ENCODE data around the gene FKBP7. TPM values are rescaled to one million over a fixed set of nuclear protein-coding genes. Genes with fewer than 3 reads are reported as not detected.
A peak's percentile ranks its signal among the peaks of the same experiment; 100 is the strongest.

FKBP7 gene
- total and polyA plus RNA-seq, 2 of the 13 experiments (the other 11 are each of a cell fraction or from before 2014, with no cell fraction given): 12.4 to 14.8 TPM

DNA sequence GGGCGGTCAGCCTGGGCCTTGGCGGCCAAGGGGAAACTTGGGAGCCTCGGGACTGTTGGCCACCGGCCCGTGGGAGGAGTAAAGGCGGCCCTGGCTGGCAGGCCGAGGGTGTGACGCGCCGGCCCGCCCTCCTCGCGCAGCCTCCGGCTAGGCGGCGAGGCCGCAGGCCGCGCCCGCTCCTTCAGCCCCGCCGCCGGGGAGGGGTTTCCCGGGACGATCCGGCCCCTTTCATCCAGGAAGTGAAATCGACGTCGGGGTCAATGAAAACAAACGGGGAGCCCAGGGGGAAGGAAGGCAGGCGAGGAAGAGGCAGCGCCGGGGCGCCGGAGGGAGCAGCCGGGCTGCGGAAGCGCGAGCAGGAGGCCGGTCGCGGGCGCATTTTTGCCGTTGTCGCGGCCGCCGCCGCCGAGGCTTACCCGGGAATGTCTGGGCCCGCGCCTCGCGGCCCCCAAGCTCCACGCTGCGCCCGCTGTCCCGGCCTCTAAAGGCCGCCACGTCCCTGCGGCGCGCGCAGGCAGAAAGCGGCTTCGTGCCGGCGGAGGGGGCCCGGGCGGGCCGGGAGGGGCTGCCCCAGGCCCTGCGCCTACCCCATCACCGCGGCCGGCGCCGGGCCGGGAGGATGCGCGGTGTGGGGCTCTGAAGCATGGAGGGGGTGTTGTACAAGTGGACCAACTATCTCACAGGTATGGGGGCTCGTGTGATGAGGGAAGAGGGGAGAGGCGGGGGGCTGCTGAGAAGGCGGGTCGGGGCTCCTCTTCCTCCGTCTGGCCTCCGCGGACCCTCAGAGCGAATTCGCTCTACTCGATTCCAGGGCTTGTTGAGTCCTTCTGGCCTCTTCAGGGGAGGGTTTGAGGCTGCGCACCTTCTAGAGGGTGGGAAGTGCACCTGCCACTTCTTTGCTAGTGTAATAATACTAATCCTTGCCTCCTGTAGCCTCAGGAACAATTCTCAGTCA, 2.1 kb upstream of the FKBP7 start, which contains the start of gene PLEKHA3 (continued):
- TF ChIP-seq HMGXB3 (CRISPR knock-in tag; IDR thresholded peaks at IDR 0.05; ENCODE audit: borderline replicate concordance): no peak
- TF ChIP-seq, protein P1, sequence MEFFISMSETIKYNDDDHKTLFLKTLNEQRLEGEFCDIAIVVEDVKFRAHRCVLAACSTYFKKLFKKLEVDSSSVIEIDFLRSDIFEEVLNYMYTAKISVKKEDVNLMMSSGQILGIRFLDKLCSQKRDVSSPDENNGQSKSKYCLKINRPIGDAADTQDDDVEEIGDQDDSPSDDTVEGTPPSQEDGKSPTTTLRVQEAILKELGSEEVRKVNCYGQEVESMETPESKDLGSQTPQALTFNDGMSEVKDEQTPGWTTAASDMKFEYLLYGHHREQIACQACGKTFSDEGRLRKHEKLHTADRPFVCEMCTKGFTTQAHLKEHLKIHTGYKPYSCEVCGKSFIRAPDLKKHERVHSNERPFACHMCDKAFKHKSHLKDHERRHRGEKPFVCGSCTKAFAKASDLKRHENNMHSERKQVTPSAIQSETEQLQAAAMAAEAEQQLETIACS (CRISPR knock-in tag; IDR thresholded peaks at IDR 0.05): no peak
- no peak for TF ChIP-seq ZNF549 (CRISPR knock-in tag; IDR thresholded peaks at IDR 0.05)
- no peak for TF ChIP-seq ZNF296 (CRISPR knock-in tag; conservative IDR thresholded peaks at IDR 0.05)
- 0 out of 2 replicates have a peak, but pooled peaks have one; percentile 51 for TF ChIP-seq JUN (CRISPR knock-in tag; IDR thresholded peaks at IDR 0.05)
- no peak for TF ChIP-seq ZNF337 (CRISPR knock-in tag; IDR thresholded peaks at IDR 0.05; ENCODE audit: borderline replicate concordance, low read depth)
- no peak for TF ChIP-seq ZNF570 (CRISPR knock-in tag; IDR thresholded peaks at IDR 0.05; ENCODE audit: borderline replicate concordance)
- peak; percentile 95 for TF ChIP-seq SPEN (CRISPR knock-in tag; IDR thresholded peaks at IDR 0.05; ENCODE audit: low read depth)
- peak; percentile 67; the same call in 1 of the 2 replicates for TF ChIP-seq DRAP1 (CRISPR knock-in tag; IDR thresholded peaks at IDR 0.05)
- no peak for TF ChIP-seq JARID2 (CRISPR knock-in tag; IDR thresholded peaks at IDR 0.05; ENCODE audit: insufficient replicate concordance)
- TF ChIP-seq ISL2 (CRISPR knock-in tag; IDR thresholded peaks at IDR 0.05): peak; percentile 75; the same call in 1 of the 2 replicates
- TF ChIP-seq, protein P2, sequence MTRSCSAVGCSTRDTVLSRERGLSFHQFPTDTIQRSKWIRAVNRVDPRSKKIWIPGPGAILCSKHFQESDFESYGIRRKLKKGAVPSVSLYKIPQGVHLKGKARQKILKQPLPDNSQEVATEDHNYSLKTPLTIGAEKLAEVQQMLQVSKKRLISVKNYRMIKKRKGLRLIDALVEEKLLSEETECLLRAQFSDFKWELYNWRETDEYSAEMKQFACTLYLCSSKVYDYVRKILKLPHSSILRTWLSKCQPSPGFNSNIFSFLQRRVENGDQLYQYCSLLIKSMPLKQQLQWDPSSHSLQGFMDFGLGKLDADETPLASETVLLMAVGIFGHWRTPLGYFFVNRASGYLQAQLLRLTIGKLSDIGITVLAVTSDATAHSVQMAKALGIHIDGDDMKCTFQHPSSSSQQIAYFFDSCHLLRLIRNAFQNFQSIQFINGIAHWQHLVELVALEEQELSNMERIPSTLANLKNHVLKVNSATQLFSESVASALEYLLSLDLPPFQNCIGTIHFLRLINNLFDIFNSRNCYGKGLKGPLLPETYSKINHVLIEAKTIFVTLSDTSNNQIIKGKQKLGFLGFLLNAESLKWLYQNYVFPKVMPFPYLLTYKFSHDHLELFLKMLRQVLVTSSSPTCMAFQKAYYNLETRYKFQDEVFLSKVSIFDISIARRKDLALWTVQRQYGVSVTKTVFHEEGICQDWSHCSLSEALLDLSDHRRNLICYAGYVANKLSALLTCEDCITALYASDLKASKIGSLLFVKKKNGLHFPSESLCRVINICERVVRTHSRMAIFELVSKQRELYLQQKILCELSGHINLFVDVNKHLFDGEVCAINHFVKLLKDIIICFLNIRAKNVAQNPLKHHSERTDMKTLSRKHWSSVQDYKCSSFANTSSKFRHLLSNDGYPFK (CRISPR knock-in tag; IDR thresholded peaks at IDR 0.05; ENCODE audit: borderline replicate concordance): no peak
- TF ChIP-seq KDM2A (CRISPR knock-in tag; IDR thresholded peaks at IDR 0.05; ENCODE audit: borderline replicate concordance, low read depth): peak; percentile 14; the same call in 1 of the 2 replicates
- TF ChIP-seq NONO (IDR thresholded peaks at IDR 0.05): no peak
- peak; percentile 58; the same call in 1 of the 2 replicates for TF ChIP-seq NONO (CRISPR knock-in tag; conservative IDR thresholded peaks at IDR 0.05)
